Measurements from ENCODE around the gene TRIM60.
"Not testable (repeated sequence)": the region's sequence is repeated elsewhere in the genome, so short reads cannot be mapped to it uniquely, and the experiment has no call there.

Gene TRIM60

GRCh38 chr4:165055601-165056000 is 23.8 kb downstream of the TRIM60 start:
- FAIRE-seq = no peak

DNA sequence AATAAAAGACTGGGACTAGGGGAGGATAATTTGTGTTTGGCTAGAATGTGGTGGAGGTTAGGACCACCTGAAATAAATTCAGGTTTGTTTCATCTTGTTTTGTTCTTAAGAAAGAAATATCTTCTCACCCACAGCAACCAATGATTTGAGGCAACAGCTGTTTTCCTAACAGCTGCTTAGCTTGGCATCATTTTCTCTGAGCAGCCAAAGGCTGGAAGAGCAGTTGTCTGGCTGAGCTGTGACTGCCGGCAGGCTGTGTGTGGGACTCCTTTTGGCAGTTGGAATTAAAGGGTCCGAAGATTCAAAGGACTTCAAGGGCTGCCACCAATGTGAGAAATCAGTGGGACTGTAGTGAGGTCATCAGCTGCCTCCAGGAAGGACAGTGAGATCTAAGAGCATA is 26.9 kb downstream of the TRIM60 start:
- FAIRE-seq = no peak

DNA sequence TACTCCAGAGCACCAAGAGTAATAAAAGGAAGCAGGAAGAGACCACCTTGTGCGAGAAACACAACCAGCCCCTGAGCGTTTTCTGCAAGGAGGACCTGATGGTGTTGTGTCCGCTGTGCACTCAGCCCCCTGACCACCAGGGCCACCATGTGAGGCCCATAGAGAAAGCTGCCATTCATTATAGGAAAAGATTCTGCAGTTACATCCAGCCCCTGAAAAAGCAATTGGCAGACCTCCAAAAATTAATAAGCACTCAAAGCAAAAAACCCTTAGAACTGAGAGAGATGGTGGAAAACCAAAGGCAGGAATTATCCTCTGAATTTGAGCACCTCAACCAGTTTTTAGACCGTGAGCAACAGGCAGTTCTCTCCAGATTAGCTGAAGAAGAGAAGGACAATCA is 27.6 kb downstream of the TRIM60 start:
- no peak for FAIRE-seq

GRCh38 chr4:165060938-165061337 is 29.1 kb downstream of the TRIM60 start:
- FAIRE-seq = no peak

GRCh38 chr4:165070560-165070959 is 38.8 kb downstream of the TRIM60 start:
- no peak for FAIRE-seq

DNA sequence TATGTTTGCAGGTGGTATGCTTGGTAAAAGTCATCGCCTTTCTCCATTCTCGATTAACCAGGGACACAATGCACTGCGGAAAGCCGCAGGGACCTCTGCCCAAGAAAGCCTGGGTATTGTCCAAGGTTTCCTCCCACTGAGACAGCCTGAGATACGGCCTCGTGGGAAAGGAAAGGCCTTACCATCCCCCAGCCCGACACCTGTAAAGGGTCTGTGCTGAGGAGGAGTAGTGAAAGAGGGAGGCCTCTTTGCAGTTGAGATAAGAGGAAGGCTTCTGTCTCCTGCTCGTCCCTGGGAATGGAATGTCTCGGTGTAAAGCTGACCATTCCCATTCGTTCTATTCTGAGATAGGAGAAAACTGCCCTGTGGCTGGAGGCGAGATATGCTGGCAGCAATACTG is 41.5 kb downstream of the TRIM60 start:
- not testable (repeated sequence) for FAIRE-seq

DNA sequence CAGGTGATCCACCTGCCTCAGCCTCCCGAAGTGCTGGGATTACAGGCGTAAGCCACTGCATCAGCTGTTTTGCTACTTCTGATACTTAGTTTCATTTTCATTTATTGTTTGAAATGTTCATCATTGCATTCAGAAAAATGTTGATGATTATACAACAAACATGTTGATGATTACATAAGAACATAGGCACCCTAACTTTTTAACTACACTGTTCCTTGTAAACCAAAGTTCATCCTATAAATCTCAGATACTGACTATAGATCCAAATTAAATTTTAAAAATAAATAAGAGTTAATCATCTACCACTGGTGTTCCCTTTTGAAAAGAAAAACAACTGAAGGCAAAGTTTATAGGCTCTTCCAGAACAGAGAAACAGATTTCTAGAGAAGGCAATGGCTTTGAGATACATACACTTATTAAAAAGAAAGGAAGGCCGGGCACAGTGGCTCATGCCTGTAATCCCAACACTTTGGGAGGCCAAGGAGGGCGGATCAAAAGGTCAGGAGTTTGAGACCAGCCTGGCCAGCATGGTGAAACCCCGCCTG is 45.3 kb downstream of the TRIM60 start:
- no peak for FAIRE-seq

- no peak for FAIRE-seq
Measured at GRCh38 chr4:165079476-165079875, 47.7 kb downstream of the TRIM60 start.

GRCh38 chr4:165084787-165085186 is 53.0 kb downstream of the TRIM60 start:
- not testable (repeated sequence) for FAIRE-seq

- FAIRE-seq = no peak
Measured at GRCh38 chr4:165085946-165086345, 54.1 kb downstream of the TRIM60 start.

- no peak for FAIRE-seq
Measured at GRCh38 chr4:165088366-165088765, 56.6 kb downstream of the TRIM60 start.
